GM19455 (cell line): ENCODE measurements around the gene TBXAS1.
"Not testable (repeated sequence)": the region's sequence is repeated elsewhere in the genome, so short reads cannot be mapped to it uniquely, and the experiment has no call there.

Experiments used
- ATAC-seq: cut with Tn5 transposase; IDR thresholded peaks from one replicate; pipeline ENCODE4 v1.9.1; 2021; ENCODE audit not compliant: unreplicated experiment

The TBXAS1 gene

GRCh38 chr7:139825666-139826290 is 3.3 kb upstream of the TBXAS1 start:
- ATAC-seq, result no peak

- no peak for ATAC-seq
Measured at GRCh38 chr7:139827042-139827441, 2.0 kb upstream of the TBXAS1 start.

GRCh38 chr7:139828446-139828845 is 618 bp upstream of the TBXAS1 start:
- no peak for ATAC-seq

- ATAC-seq, result no peak
Measured at GRCh38 chr7:139829775-139830117, 682 bp downstream of the TBXAS1 start.

GRCh38 chr7:139830292-139830691 is 1.2 kb downstream of the TBXAS1 start:
- ATAC-seq, result no peak

GRCh38 chr7:139830782-139831501 is 1.9 kb downstream of the TBXAS1 start:
- no peak for ATAC-seq

GRCh38 chr7:139835848-139836247 is 6.8 kb downstream of the TBXAS1 start:
- ATAC-seq, result not testable (repeated sequence)

- not testable (repeated sequence) for ATAC-seq
Measured at GRCh38 chr7:139837291-139837690, 8.2 kb downstream of the TBXAS1 start.

GRCh38 chr7:139838276-139838675 is 9.2 kb downstream of the TBXAS1 start:
- ATAC-seq, result no peak

GRCh38 chr7:139838876-139839275 is 9.8 kb downstream of the TBXAS1 start:
- ATAC-seq, result no peak

GRCh38 chr7:139840776-139841175 is 11.7 kb downstream of the TBXAS1 start:
- no peak for ATAC-seq

GRCh38 chr7:139842401-139843210 is 13.5 kb downstream of the TBXAS1 start:
- no peak for ATAC-seq

- not testable (repeated sequence) for ATAC-seq
Measured at GRCh38 chr7:139843211-139843537, 14.1 kb downstream of the TBXAS1 start.

- ATAC-seq, result no peak
Measured at GRCh38 chr7:139844779-139845442, 15.8 kb downstream of the TBXAS1 start.

GRCh38 chr7:139845443-139845805 is 16.4 kb downstream of the TBXAS1 start:
- ATAC-seq, result no peak

GRCh38 chr7:139846297-139846696 is 17.2 kb downstream of the TBXAS1 start:
- no peak for ATAC-seq

GRCh38 chr7:139848274-139848673 is 19.2 kb downstream of the TBXAS1 start:
- no peak for ATAC-seq

GRCh38 chr7:139850906-139851305 is 21.8 kb downstream of the TBXAS1 start:
- no peak for ATAC-seq

GRCh38 chr7:139851770-139852481 is 22.9 kb downstream of the TBXAS1 start:
- no peak for ATAC-seq

GRCh38 chr7:139852482-139852845 is 23.4 kb downstream of the TBXAS1 start:
- no peak for ATAC-seq

- no peak for ATAC-seq
Measured at GRCh38 chr7:139853506-139854123, 24.6 kb downstream of the TBXAS1 start.
